ENCODE measurements around the gene MAPK8. TPM values are rescaled to one million over a fixed set of nuclear protein-coding genes. Genes with fewer than 3 reads are reported as not detected.

The MAPK8 gene
- total RNA-seq, 1 experiment from 2014 or later: 67.5 TPM

DNA sequence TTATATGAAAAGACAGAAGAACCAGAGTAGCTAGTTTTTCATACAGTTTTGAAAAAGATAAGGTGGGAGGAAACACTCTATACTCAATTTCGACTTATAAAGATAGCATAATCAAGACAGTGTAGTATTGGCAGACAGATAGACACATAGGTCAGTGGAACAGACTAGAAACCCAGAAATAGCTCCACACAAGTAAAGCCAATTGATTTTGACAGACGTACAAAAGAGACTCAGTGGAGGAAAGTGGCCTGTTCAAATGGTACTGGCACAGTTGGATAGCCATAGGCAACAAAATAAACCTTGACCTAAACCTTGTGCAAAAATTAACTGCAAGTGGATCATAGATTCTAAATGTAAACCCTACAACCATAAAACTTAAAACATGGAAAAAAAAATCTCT is 46.8 kb downstream of the MAPK8 start:
- intact Hi-C loops (cut with micrococcal nuclease; ENCODE audit: unreplicated experiment): no loop called here
- H3K36me3 ChIP-seq (ENCODE audit: low read depth): no peaks in the 10 kb centered on the region
- no peak for DNase-seq
- BruUV-seq (replicated peaks): no TSS peak
- H4K20me1 ChIP-seq (ENCODE audit: insufficient read depth): peaks cover 19% of the 10 kb centered on the region; the same call in 1 of the 2 replicates
- H3K9me3 ChIP-seq (ENCODE audit: insufficient read depth, low read depth): peaks cover 5% of the 10 kb centered on the region; the same call in 1 of the 2 replicates
- no peaks in the 10 kb centered on the region for H3K9me2 ChIP-seq (ENCODE audit: insufficient read depth)
- POLR2A ChIA-PET (ENCODE audit: unreplicated experiment): interaction anchor here (0.5 kb wide), 1 partner anchor 92 kb away, joined by 7 read pairs; no protein-coding TSS in a partner anchor
- H3F3A ChIP-seq (ENCODE audit: insufficient read depth, low read depth): no peaks in the 10 kb centered on the region
- no peak overlapping the region for H3K27ac ChIP-seq
- no peak overlapping the region for H3K4me2 ChIP-seq
- no peak overlapping the region for H2AFZ ChIP-seq
- peaks cover 3% of the 10 kb centered on the region; the same call in 1 of the 2 replicates for H3K79me2 ChIP-seq (ENCODE audit: low read depth)
- CTCF ChIA-PET: no interaction called here
- no peak for TF ChIP-seq EZH2 (IDR thresholded peaks at IDR 0.05; ENCODE audit: low read depth)
- TF ChIP-seq, protein P1, sequence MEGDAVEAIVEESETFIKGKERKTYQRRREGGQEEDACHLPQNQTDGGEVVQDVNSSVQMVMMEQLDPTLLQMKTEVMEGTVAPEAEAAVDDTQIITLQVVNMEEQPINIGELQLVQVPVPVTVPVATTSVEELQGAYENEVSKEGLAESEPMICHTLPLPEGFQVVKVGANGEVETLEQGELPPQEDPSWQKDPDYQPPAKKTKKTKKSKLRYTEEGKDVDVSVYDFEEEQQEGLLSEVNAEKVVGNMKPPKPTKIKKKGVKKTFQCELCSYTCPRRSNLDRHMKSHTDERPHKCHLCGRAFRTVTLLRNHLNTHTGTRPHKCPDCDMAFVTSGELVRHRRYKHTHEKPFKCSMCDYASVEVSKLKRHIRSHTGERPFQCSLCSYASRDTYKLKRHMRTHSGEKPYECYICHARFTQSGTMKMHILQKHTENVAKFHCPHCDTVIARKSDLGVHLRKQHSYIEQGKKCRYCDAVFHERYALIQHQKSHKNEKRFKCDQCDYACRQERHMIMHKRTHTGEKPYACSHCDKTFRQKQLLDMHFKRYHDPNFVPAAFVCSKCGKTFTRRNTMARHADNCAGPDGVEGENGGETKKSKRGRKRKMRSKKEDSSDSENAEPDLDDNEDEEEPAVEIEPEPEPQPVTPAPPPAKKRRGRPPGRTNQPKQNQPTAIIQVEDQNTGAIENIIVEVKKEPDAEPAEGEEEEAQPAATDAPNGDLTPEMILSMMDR (conservative IDR thresholded peaks at IDR 0.05): no peak
- no peaks in the 10 kb centered on the region for H3K27me3 ChIP-seq (ENCODE audit: insufficient read depth, low read depth)
- H3K4me1 ChIP-seq (replicated peaks; ENCODE audit: insufficient read depth): no peaks in the 10 kb centered on the region
- H3K4me3 ChIP-seq: no peak overlapping the region

DNA sequence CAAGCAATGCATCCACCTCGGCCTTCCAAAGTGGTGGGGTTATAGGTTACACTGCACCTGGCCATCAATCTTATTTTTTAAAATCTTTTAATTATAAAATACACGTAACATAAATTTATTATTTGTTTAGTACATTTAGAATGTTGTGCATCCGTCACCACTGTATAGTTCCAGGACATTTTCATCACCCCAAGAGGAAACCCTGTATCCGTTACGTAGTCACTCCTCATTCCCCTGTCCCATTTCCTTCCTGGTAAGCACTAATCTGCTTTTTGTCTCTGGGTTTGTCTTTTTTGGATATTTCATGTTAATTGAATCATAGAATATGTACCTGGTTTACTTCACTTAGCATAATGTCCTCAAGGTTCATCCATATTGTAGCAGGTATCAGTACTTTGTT is 51.2 kb downstream of the MAPK8 start:
- no peak for DNase-seq
- Histone ChIP-seq H3K36me3 (ENCODE audit: low read depth) (no peaks in the 10 kb centered on the region), H2AFZ (no peak overlapping the region), H3K9me3 (ENCODE audit: insufficient read depth, low read depth) (no peaks in the 10 kb centered on the region), H3K4me1 (replicated peaks; ENCODE audit: insufficient read depth) (no peaks in the 10 kb centered on the region), H3K4me2 (no peak overlapping the region), H3K27me3 (ENCODE audit: insufficient read depth, low read depth) (no peaks in the 10 kb centered on the region), H3K9me2 (ENCODE audit: insufficient read depth) (peaks cover 3% of the 10 kb centered on the region; the same call in 1 of the 2 replicates), H3K79me2 (ENCODE audit: low read depth) (peaks cover 3% of the 10 kb centered on the region; the same call in 1 of the 2 replicates), H3K4me3 (no peak overlapping the region), H3F3A (ENCODE audit: insufficient read depth, low read depth) (0 out of 2 replicates have a peak, but pooled peaks cover 4% of the 10 kb centered on the region), H4K20me1 (ENCODE audit: insufficient read depth) (peaks cover 54% of the 10 kb centered on the region), H3K27ac (no peak overlapping the region)
- intact Hi-C loops (cut with micrococcal nuclease; ENCODE audit: unreplicated experiment): no loop called here
- ChIA-PET CTCF (no interaction called here), POLR2A (ENCODE audit: unreplicated experiment) (no interaction called here)
- TF ChIP-seq, protein P1 (conservative IDR thresholded peaks at IDR 0.05): no peak
- TF ChIP-seq EZH2 (IDR thresholded peaks at IDR 0.05; ENCODE audit: low read depth): no peak
- no TSS peak for BruUV-seq (replicated peaks)

DNA sequence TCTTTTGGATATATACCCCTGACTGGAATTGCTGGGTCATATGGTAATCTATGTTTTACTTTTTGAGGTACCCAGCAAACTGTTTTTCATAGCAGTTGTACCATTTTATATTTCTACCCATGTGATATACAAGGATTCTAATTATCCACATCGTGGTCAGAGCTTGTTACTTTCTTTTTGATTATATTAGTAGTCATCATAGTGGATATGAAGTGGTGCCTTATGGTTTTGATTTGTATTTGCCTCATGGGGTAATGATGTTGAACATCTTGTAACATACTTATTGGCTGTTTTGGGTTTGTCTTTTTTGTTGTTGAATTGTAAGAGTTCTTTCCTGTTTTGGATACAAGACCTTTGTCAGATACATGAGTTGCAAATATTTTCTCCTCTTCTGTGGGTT is 51.7 kb downstream of the MAPK8 start:
- POLR2A ChIA-PET (ENCODE audit: unreplicated experiment): no interaction called here
- no peaks in the 10 kb centered on the region for H3K27me3 ChIP-seq (ENCODE audit: insufficient read depth, low read depth)
- H4K20me1 ChIP-seq (ENCODE audit: insufficient read depth): peaks cover 58% of the 10 kb centered on the region
- no peak overlapping the region for H3K27ac ChIP-seq
- H2AFZ ChIP-seq: no peak overlapping the region
- 0 out of 2 replicates have a peak, but pooled peaks cover 4% of the 10 kb centered on the region for H3F3A ChIP-seq (ENCODE audit: insufficient read depth, low read depth)
- CTCF ChIA-PET: no interaction called here
- H3K36me3 ChIP-seq (ENCODE audit: low read depth): no peaks in the 10 kb centered on the region
- TF ChIP-seq, protein P1 (conservative IDR thresholded peaks at IDR 0.05): no peak
- no peak for TF ChIP-seq EZH2 (IDR thresholded peaks at IDR 0.05; ENCODE audit: low read depth)
- no peaks in the 10 kb centered on the region for H3K9me3 ChIP-seq (ENCODE audit: insufficient read depth, low read depth)
- no peak overlapping the region for H3K4me2 ChIP-seq
- no peaks in the 10 kb centered on the region for H3K4me1 ChIP-seq (replicated peaks; ENCODE audit: insufficient read depth)
- no peak overlapping the region for H3K4me3 ChIP-seq
- peaks cover 3% of the 10 kb centered on the region; the same call in 1 of the 2 replicates for H3K9me2 ChIP-seq (ENCODE audit: insufficient read depth)
- BruUV-seq (replicated peaks): no TSS peak
- intact Hi-C loops (cut with micrococcal nuclease; ENCODE audit: unreplicated experiment): no loop called here
- peaks cover 3% of the 10 kb centered on the region; the same call in 1 of the 2 replicates for H3K79me2 ChIP-seq (ENCODE audit: low read depth)
- no peak for DNase-seq

Measured in PC-9 (cell line).